A673 (cell line): ENCODE data around the gene UPF3A. TPM values are rescaled to one million over a fixed set of nuclear protein-coding genes. Genes with fewer than 3 reads are reported as not detected.

Experiments used
- BruUV-seq: library from RNA; stranded (reverse); fragments of 400-500 nt; replicated peaks from 2 replicates; lab custom pipeline; 2021; lab: Mats Ljungman, UMichigan
- CTCF ChIA-PET: fragments of 300-600 bp; sonication (Branson Sonifier 250); formaldehyde crosslinking; loops from one replicate; lab custom pipeline; 2022; ENCODE audit warnings: antibody characterized with exemption; lab: Charles Lee
- POLR2A ChIA-PET: fragments of 300-600 bp; sonication (Branson Sonifier 250); formaldehyde crosslinking; loops from one replicate; lab custom pipeline; 2022; ENCODE audit warnings: antibody characterized with exemption; ENCODE audit not compliant: low non-redundant PET; lab: Charles Lee
- DNase-seq: peaks from one replicate; pipeline ENCODE4 v3.0.0-alpha.2; 2015; ENCODE audit warnings: low spot score
- H3K27ac ChIP-seq: fragments of 200-600 bp; sonication (generic); 2 replicates; pipeline ENCODE4 v1.5.1; 2016; ENCODE audit warnings: mixed run types, low read depth, mild to moderate bottlenecking, mixed read lengths, antibody characterized with exemption, low read length; ENCODE audit not compliant: poor library complexity, severe bottlenecking
- H3K27me3 ChIP-seq: fragments of 200-600 bp; sonication (generic); replicated peaks from 2 replicates; pipeline ENCODE4 v1.6.1; 2017; ENCODE audit warnings: mixed run types, low read depth, mild to moderate bottlenecking, mixed read lengths, antibody characterized with exemption, low read length; ENCODE audit not compliant: insufficient read depth, poor library complexity
- H3K36me3 ChIP-seq: fragments of 200-600 bp; sonication (generic); 2 replicates; pipeline ENCODE4 v1.6.1; 2016; ENCODE audit warnings: mixed run types, mild to moderate bottlenecking, mixed read lengths, antibody characterized with exemption, low read length; ENCODE audit not compliant: insufficient read depth, poor library complexity, severe bottlenecking
- H3K4me1 ChIP-seq: fragments of 200-600 bp; sonication (generic); 2 replicates; pipeline ENCODE4 v1.6.1; 2017; ENCODE audit warnings: mixed run types, mild to moderate bottlenecking, mixed read lengths, antibody characterized with exemption, low read length; ENCODE audit not compliant: insufficient read depth, poor library complexity, severe bottlenecking
- H3K4me3 ChIP-seq: fragments of 200-600 bp; sonication (generic); 2 replicates; pipeline ENCODE4 v1.5.1; 2016; ENCODE audit warnings: low read depth, mixed run types, mild to moderate bottlenecking, mixed read lengths, low read length; ENCODE audit not compliant: poor library complexity, severe bottlenecking
- H3K9me3 ChIP-seq: fragments of 200-600 bp; sonication (generic); 2 replicates; pipeline ENCODE4 v1.6.1; 2016; ENCODE audit warnings: mixed run types, low read depth, mild to moderate bottlenecking, mixed read lengths, antibody characterized with exemption, low read length; ENCODE audit not compliant: poor library complexity, severe bottlenecking
- EZH2 ChIP-seq: fragments of 200-600 bp; sonication (generic); IDR thresholded peaks from 2 replicates; pipeline ENCODE4 v1.6.1; 2017; ENCODE audit warnings: borderline replicate concordance, low read depth, mild to moderate bottlenecking, mixed read lengths, antibody characterized with exemption, low read length; ENCODE audit not compliant: poor library complexity, severe bottlenecking
- intact Hi-C: fragments of 100-400 bp; cut with micrococcal nuclease; formaldehyde crosslinking; loops from one replicate; pipeline ENCODE4 v1.10.0; 2022; ENCODE audit not compliant: unreplicated experiment
- total RNA-seq: library from RNA; stranded (reverse); gene quantifications from 2 replicates; pipeline ENCODE4 v1.2.3, GENCODE V29; 2021
- TF ChIP-seq, protein P1 (sequence below): fragments of 300-800, 200-600 bp; sonication (generic); conservative IDR thresholded peaks from 2 replicates; pipeline ENCODE4 v1.5.1; 2017; ENCODE audit warnings: low read depth, mild to moderate bottlenecking, antibody characterized with exemption, low read length, moderate library complexity, mixed read lengths

UPF3A gene
- total RNA-seq, 1 experiment from 2014 or later: 32.0 TPM

DNA sequence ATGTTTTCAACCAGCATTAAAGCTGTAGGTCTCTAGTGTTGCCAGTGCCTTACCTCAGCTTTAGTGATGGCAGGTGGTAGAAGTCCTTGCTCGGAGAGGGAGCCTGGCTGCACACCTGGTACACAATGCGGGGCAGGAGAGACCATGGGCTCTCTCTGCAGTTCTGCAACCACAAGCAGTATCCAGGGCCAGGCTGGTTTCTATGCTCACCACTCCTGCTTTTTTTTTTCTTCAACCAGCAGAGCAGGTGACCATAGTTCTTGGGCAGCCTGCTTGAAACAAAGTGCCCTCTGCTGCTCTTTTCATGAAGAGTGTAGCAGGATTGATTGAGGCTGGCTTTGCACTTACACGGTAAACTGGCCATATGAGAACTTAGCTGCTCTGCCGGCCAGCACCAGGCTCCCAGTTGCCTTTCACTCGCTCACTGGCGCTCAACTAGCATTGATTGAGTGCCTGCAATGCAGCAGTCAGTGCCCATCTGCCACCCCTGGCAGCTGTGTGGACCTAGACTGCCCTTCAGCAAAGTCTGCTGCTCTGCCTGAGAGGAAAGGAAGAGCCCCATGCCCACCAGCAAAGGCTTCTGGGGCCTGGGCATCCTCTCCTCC, 28.5 kb downstream of the UPF3A start:
- DNase-seq: no peak
- Histone ChIP-seq H3K4me3 (no peak overlapping the region), H3K9me3 (no peaks in the 10 kb centered on the region), H3K4me1 (peaks cover 29% of the 10 kb centered on the region), H3K27ac (no peak overlapping the region), H3K27me3 (no peaks in the 10 kb centered on the region), H3K36me3 (peaks cover 10% of the 10 kb centered on the region)
- TF ChIP-seq, protein P1, sequence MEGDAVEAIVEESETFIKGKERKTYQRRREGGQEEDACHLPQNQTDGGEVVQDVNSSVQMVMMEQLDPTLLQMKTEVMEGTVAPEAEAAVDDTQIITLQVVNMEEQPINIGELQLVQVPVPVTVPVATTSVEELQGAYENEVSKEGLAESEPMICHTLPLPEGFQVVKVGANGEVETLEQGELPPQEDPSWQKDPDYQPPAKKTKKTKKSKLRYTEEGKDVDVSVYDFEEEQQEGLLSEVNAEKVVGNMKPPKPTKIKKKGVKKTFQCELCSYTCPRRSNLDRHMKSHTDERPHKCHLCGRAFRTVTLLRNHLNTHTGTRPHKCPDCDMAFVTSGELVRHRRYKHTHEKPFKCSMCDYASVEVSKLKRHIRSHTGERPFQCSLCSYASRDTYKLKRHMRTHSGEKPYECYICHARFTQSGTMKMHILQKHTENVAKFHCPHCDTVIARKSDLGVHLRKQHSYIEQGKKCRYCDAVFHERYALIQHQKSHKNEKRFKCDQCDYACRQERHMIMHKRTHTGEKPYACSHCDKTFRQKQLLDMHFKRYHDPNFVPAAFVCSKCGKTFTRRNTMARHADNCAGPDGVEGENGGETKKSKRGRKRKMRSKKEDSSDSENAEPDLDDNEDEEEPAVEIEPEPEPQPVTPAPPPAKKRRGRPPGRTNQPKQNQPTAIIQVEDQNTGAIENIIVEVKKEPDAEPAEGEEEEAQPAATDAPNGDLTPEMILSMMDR: no peak
- ChIA-PET POLR2A (no interaction called here), CTCF (no interaction called here)
- intact Hi-C loops: no loop called here
- BruUV-seq: no TSS peak

GRCh38 chr13:114310956-114311355, 29.6 kb downstream of the UPF3A start:
- no TSS peak for BruUV-seq
- Histone ChIP-seq H3K4me1 (peaks cover 29% of the 10 kb centered on the region), H3K27me3 (no peaks in the 10 kb centered on the region), H3K36me3 (peaks cover 7% of the 10 kb centered on the region), H3K4me3 (no peak overlapping the region), H3K27ac (no peak overlapping the region), H3K9me3 (no peaks in the 10 kb centered on the region)
- intact Hi-C loops: no loop called here
- DNase-seq: no peak
- CTCF ChIA-PET: no interaction called here
- POLR2A ChIA-PET: no interaction called here
- no peak for TF ChIP-seq EZH2
- TF ChIP-seq, protein P1: no peak

DNA sequence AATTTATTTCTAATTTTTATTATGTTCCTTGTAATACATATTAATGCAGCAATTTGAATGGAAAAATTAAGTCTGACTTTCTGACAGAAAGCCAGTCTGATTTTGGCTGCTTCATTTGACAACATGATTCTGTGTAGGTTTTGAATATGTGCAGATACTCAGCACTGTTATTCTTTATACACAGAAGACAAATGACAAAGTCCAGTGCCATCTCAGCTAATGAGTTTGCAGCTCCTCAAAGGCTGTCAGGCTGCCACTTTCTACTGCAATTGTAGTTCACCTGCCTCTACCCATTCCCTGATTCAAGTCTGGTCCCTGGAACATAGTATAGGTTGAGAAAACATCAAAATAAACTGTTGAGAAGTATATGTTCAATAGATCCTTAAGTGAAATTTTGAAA, 30.0 kb downstream of the UPF3A start:
- DNase-seq: no peak
- CTCF ChIA-PET: no interaction called here
- H3K9me3 ChIP-seq: no peaks in the 10 kb centered on the region
- no TSS peak for BruUV-seq
- intact Hi-C loops: no loop called here
- H3K36me3 ChIP-seq: peaks cover 4% of the 10 kb centered on the region
- no peaks in the 10 kb centered on the region for H3K27me3 ChIP-seq
- peaks cover 29% of the 10 kb centered on the region for H3K4me1 ChIP-seq
- POLR2A ChIA-PET: no interaction called here
- no peak for TF ChIP-seq EZH2
- TF ChIP-seq, protein P1: no peak
- peak overlapping the region; percentile 0 for H3K4me3 ChIP-seq
- peak overlapping the region; percentile 1 for H3K27ac ChIP-seq
